Bone marrow (tissue), 2 donors: ENCODE measurements around the gene HIVEP3.

Experiments used
- DNase-seq, 2 donors: peaks; one replicate each; lab custom pipeline; 2025; lab: John Stamatoyannopoulos, UW

Gene HIVEP3

GRCh38 chr1:41687007-41687406 is 231.7 kb downstream of the HIVEP3 start:
- no peak for DNase-seq

GRCh38 chr1:41683681-41684500 is 234.8 kb downstream of the HIVEP3 start:
- DNase-seq = peak in 1 of 2 donors; percentile 17

- DNase-seq = no peak
Measured at GRCh38 chr1:41682845-41683625, 235.7 kb downstream of the HIVEP3 start.

- no peak for DNase-seq
Measured at GRCh38 chr1:41682149-41682548, 236.6 kb downstream of the HIVEP3 start.

- no peak for DNase-seq
Measured at GRCh38 chr1:41681331-41682098, 237.2 kb downstream of the HIVEP3 start.

GRCh38 chr1:41679994-41680393 is 238.7 kb downstream of the HIVEP3 start:
- no peak for DNase-seq

GRCh38 chr1:41679531-41679930 is 239.2 kb downstream of the HIVEP3 start:
- DNase-seq = no peak

GRCh38 chr1:41678111-41678878 is 240.4 kb downstream of the HIVEP3 start:
- DNase-seq = no peak

- no peak for DNase-seq
Measured at GRCh38 chr1:41677620-41678019, 241.1 kb downstream of the HIVEP3 start.

GRCh38 chr1:41675401-41675800 is 243.3 kb downstream of the HIVEP3 start:
- DNase-seq = no peak

- no peak for DNase-seq
Measured at GRCh38 chr1:41674522-41674921, 244.2 kb downstream of the HIVEP3 start.

GRCh38 chr1:41673806-41674205 is 244.9 kb downstream of the HIVEP3 start:
- DNase-seq = no peak

GRCh38 chr1:41673378-41673777 is 245.3 kb downstream of the HIVEP3 start:
- DNase-seq = peak in 1 of 2 donors; percentile 56

- DNase-seq = no peak
Measured at GRCh38 chr1:41672641-41673361, 245.9 kb downstream of the HIVEP3 start.

GRCh38 chr1:41672173-41672572 is 246.5 kb downstream of the HIVEP3 start:
- DNase-seq = no peak

GRCh38 chr1:41671116-41671755 is 247.5 kb downstream of the HIVEP3 start:
- no peak for DNase-seq

GRCh38 chr1:41670217-41670957 is 248.3 kb downstream of the HIVEP3 start:
- DNase-seq = no peak

GRCh38 chr1:41668967-41669366 is 249.8 kb downstream of the HIVEP3 start:
- DNase-seq = no peak

- no peak for DNase-seq
Measured at GRCh38 chr1:41668054-41668660, 250.6 kb downstream of the HIVEP3 start.
